H1 (cell line): Measurements from ENCODE around the gene SENP2. TPM values are rescaled to one million over a fixed set of nuclear protein-coding genes. Genes with fewer than 3 reads are reported as not detected.
"Not testable (repeated sequence)": the region's sequence is repeated elsewhere in the genome, so short reads cannot be mapped to it uniquely, and the experiment has no call there.

ENCODE experiments used
- CTCF ChIA-PET: fragments of 300-600 bp; sonication (Branson Sonifier 250); formaldehyde crosslinking; loops from one replicate; lab custom pipeline; 2021; ENCODE audit not compliant: partially characterized antibody; lab: Charles Lee
- POLR2A ChIA-PET: fragments of 300-600 bp; sonication (Branson Sonifier 250); formaldehyde crosslinking; loops from one replicate; lab custom pipeline; 2021; ENCODE audit warnings: inconsistent platforms; ENCODE audit not compliant: partially characterized antibody; lab: Charles Lee
- DNase-seq, 2 experiments: peaks; one replicate each; pipeline versions ENCODE4 v3.0.0 to v3.0.0-alpha.2; 2010 to 2022; ENCODE audit warnings: low spot score in 2 of 2, low read depth in 1 of 2, mixed read lengths in 1 of 2
- FAIRE-seq: peaks from 2 replicates; lab custom pipeline; 2011; peaks lifted over from hg19 to GRCh38; lab: Jason Lieb, UNC
- H2AFZ ChIP-seq: 2 replicates; pipeline ENCODE4 v1.8.1; 2012; ENCODE audit warnings: low read length, inconsistent platforms
- H2AK5ac ChIP-seq: 2 replicates; pipeline ENCODE4 v1.6.1; 2013; ENCODE audit warnings: low read depth, low read length
- H2BK120ac ChIP-seq: replicated peaks from 2 replicates; pipeline ENCODE3; 2013; ENCODE audit warnings: low read depth, low read length, inconsistent platforms
- H2BK12ac ChIP-seq: 2 replicates; pipeline ENCODE4 v1.6.1; 2013; ENCODE audit warnings: low read depth, low read length
- H2BK15ac ChIP-seq: 2 replicates; pipeline ENCODE4 v1.6.1; 2013; ENCODE audit warnings: low read length
- H2BK20ac ChIP-seq: 2 replicates; pipeline ENCODE4 v1.6.1; 2013; ENCODE audit warnings: low read length
- H2BK5ac ChIP-seq: 2 replicates; pipeline ENCODE4 v1.6.1; 2013; ENCODE audit warnings: low read depth, low read length
- H3K14ac ChIP-seq: 2 replicates; pipeline ENCODE4 v1.6.1; 2013; ENCODE audit warnings: inconsistent platforms; ENCODE audit not compliant: insufficient read length
- H3K18ac ChIP-seq: 2 replicates; pipeline ENCODE4 v1.6.1; 2013; ENCODE audit warnings: low read length; ENCODE audit errors: extremely low read depth
- H3K23ac ChIP-seq: 2 replicates; pipeline ENCODE4 v1.6.1; 2013; ENCODE audit warnings: inconsistent platforms; ENCODE audit not compliant: insufficient read length
- H3K23me2 ChIP-seq: 2 replicates; pipeline ENCODE4 v1.6.1; 2013; ENCODE audit warnings: low read depth, low read length
- H3K27ac ChIP-seq: 2 replicates; pipeline ENCODE4 v1.6.1; 2011; ENCODE audit warnings: low read depth, low read length, inconsistent platforms
- H3K27me3 ChIP-seq, 4 experiments: replicated peaks in 1 of 4; 1 replicate in 1 of 4; 2 replicates in 3 of 4; pipeline versions ENCODE4 v1.6.1 to v1.8.1; 2011 to 2013; ENCODE audit warnings: low read length in 3 of 4, mild to moderate bottlenecking in 3 of 4, inconsistent platforms in 2 of 4, mixed read lengths in 2 of 4, moderate library complexity in 1 of 4; ENCODE audit not compliant: control insufficient read depth in 3 of 4, insufficient read depth in 3 of 4; ENCODE audit errors: extremely low read depth in 1 of 4
- H3K36me3 ChIP-seq, 4 experiments: 2 replicates each; pipeline versions ENCODE4 v1.6.1 to v1.8.1; 2011 to 2013; ENCODE audit warnings: mild to moderate bottlenecking in 4 of 4, low read length in 3 of 4, moderate library complexity in 2 of 4, control low read depth in 1 of 4, inconsistent platforms in 1 of 4; ENCODE audit not compliant: insufficient read depth in 4 of 4, control insufficient read depth in 2 of 4
- H3K4ac ChIP-seq: replicated peaks from 2 replicates; pipeline ENCODE3; 2013; ENCODE audit warnings: low read length, low read depth, mixed read lengths, inconsistent platforms; ENCODE audit not compliant: insufficient read length
- H3K4me1 ChIP-seq, 4 experiments: replicated peaks in 1 of 4; 1 replicate in 1 of 4; 2 replicates in 3 of 4; pipeline versions ENCODE4 v1.6.1 to v1.8.1; 2011 to 2013; ENCODE audit warnings: low read length in 3 of 4, inconsistent platforms in 2 of 4, mixed read lengths in 1 of 4; ENCODE audit not compliant: insufficient read depth in 4 of 4, control insufficient read depth in 3 of 4
- H3K4me2 ChIP-seq, 2 experiments: 2 replicates each; pipeline versions ENCODE4 v1.6.1 to v1.8.1; 2011 to 2013; ENCODE audit warnings: low read depth in 2 of 2, low read length in 2 of 2, control low read depth in 1 of 2, inconsistent platforms in 1 of 2, mild to moderate bottlenecking in 1 of 2; ENCODE audit not compliant: insufficient read depth in 1 of 2
- H3K4me3 ChIP-seq, 4 experiments: fragments of 200-600, 300-600 bp in 1 of 4; sonication (generic), shearing (Covaris generic), sonication (Bioruptor Twin) in 1 of 4; 2 replicates each; pipeline versions ENCODE4 v1.5.1 to v1.8.1; 2011 to 2016; ENCODE audit warnings: low read length in 4 of 4, low read depth in 3 of 4, control low read depth in 2 of 4, inconsistent platforms in 2 of 4, mild to moderate bottlenecking in 2 of 4, mixed read lengths in 1 of 4, moderate library complexity in 1 of 4; ENCODE audit not compliant: insufficient read depth in 2 of 4; ENCODE audit errors: extremely low read depth in 1 of 4
- H3K56ac ChIP-seq: replicated peaks from 2 replicates; pipeline ENCODE3; 2013; ENCODE audit warnings: low read depth, mild to moderate bottlenecking, mixed read lengths, low read length, inconsistent platforms; ENCODE audit not compliant: insufficient read length
- H3K79me1 ChIP-seq: 2 replicates; pipeline ENCODE4 v1.6.1; 2013; ENCODE audit warnings: low read depth, low read length, control low read depth
- H3K79me2 ChIP-seq, 2 experiments: 2 replicates each; pipeline versions ENCODE4 v1.6.1 to v1.8.1; 2012 to 2013; ENCODE audit warnings: low read length in 2 of 2, mild to moderate bottlenecking in 2 of 2, inconsistent platforms in 1 of 2; ENCODE audit not compliant: insufficient read depth in 2 of 2, control insufficient read depth in 1 of 2
- H3K9ac ChIP-seq, 4 experiments: replicated peaks in 1 of 4; 1 replicate in 1 of 4; 2 replicates in 3 of 4; pipeline versions ENCODE4 v1.6.1 to v1.8.1; 2011 to 2013; ENCODE audit warnings: low read depth in 3 of 4, low read length in 3 of 4, control low read depth in 2 of 4, mild to moderate bottlenecking in 2 of 4, moderate library complexity in 2 of 4, inconsistent platforms in 1 of 4; ENCODE audit errors: extremely low read depth in 1 of 4
- H3K9me3 ChIP-seq, 2 experiments: 2 replicates each; pipeline versions ENCODE4 v1.6.1 to v1.8.1; 2012 to 2013; ENCODE audit warnings: mild to moderate bottlenecking in 2 of 2, moderate library complexity in 2 of 2, control low read depth in 1 of 2, inconsistent platforms in 1 of 2, low read depth in 1 of 2, low read length in 1 of 2, mixed read lengths in 1 of 2; ENCODE audit not compliant: insufficient read depth in 2 of 2
- H4K20me1 ChIP-seq, 2 experiments: replicated peaks in 1 of 2; 2 replicates each; pipeline versions ENCODE3 to v1.8.1; 2011 to 2013; ENCODE audit warnings: inconsistent platforms in 2 of 2, low read length in 2 of 2, mild to moderate bottlenecking in 1 of 2; ENCODE audit not compliant: insufficient read depth in 2 of 2, control insufficient read depth in 1 of 2
- H4K5ac ChIP-seq: 2 replicates; pipeline ENCODE4 v1.6.1; 2013; ENCODE audit warnings: low read length, low read depth, mixed read lengths, inconsistent platforms; ENCODE audit not compliant: insufficient read length
- H4K8ac ChIP-seq: 2 replicates; pipeline ENCODE4 v1.8.0; 2013; ENCODE audit warnings: mild to moderate bottlenecking, moderate library complexity, low read length, inconsistent platforms; ENCODE audit not compliant: insufficient read depth; ENCODE audit errors: extremely low read depth
- H4K91ac ChIP-seq: replicated peaks from 2 replicates; pipeline ENCODE3; 2013; ENCODE audit warnings: low read length, mixed read lengths, inconsistent platforms; ENCODE audit not compliant: insufficient read length
- WGBS, 2 experiments: shearing (Covaris generic) in 1 of 2; methylation state at CpG; one replicate each; pipeline versions ENCODE4 v1.1.6 to v1.1.7; 2013 to 2015; ENCODE audit warnings: low lambda C conversion rate in 2 of 2, mixed read lengths in 2 of 2, inconsistent platforms in 1 of 2, low coverage in 1 of 2, missing lambda C conversion rate in 1 of 2; ENCODE audit not compliant: insufficient replicate concordance in 2 of 2, insufficient coverage in 1 of 2, insufficient read length in 1 of 2; ENCODE audit errors: extremely low coverage in 1 of 2, missing lambda C conversion rate in 1 of 2; 5-methylcytosine and 5-hydroxymethylcytosine counted together
- polyA plus RNA-seq, 7 experiments: library from polyadenylated mRNA; depleted of rRNA in 3 of 7; stranded (reverse) in 5 of 7; unstranded in 2 of 7; fragments of >200 nt in 5 of 7; fragments of 200-250 nt in 2 of 7; gene quantifications; 1 replicate in 5 of 7; 2 replicates in 1 of 7; 4 replicates in 1 of 7; pipeline versions ENCODE4 v1.2.1 to v1.2.3, GENCODE V29; 2011 to 2013; ENCODE audit warnings: missing spikeins in 2 of 7, mixed read lengths in 2 of 7
- total RNA-seq: library from RNA; stranded (reverse); fragmentation: NEBNext Ultra II Directional; extraction: Animal tissue kit (Norgen Biotek cat#: 25700); gene quantifications from 2 replicates; pipeline ENCODE4 v1.2.1, GENCODE V29; 2021

Gene SENP2
- total and polyA plus RNA-seq, 2 of the 8 experiments (the other 6 are each of a cell fraction or from before 2014, with no cell fraction given) = 25.2 to 69.3 TPM

GRCh38 chr3:185645191-185645590, 59.1 kb downstream of the SENP2 start:
- H3K4me1 ChIP-seq = peaks cover 5 to 20% (median 12%) of the 10 kb centered on the region in 4 experiments
- not testable (repeated sequence) for H3K23me2 ChIP-seq, H3K4ac ChIP-seq, H2BK12ac ChIP-seq, H3K9me3 ChIP-seq, H4K5ac ChIP-seq, H3K79me2 ChIP-seq, H2AFZ ChIP-seq, H3K27me3 ChIP-seq, H3K9ac ChIP-seq, H2BK120ac ChIP-seq, H3K4me3 ChIP-seq, H4K8ac ChIP-seq, H2BK5ac ChIP-seq, H4K20me1 ChIP-seq, DNase-seq, H3K56ac ChIP-seq, H3K18ac ChIP-seq, H4K91ac ChIP-seq, FAIRE-seq, H3K79me1 ChIP-seq, H3K4me2 ChIP-seq, H2BK15ac ChIP-seq, H2AK5ac ChIP-seq, H3K14ac ChIP-seq, H2BK20ac ChIP-seq, H3K27ac ChIP-seq, H3K23ac ChIP-seq
- CTCF ChIA-PET = interaction anchor here (5.9 kb wide), 1 partner anchor 14 kb away, joined by 67 read pairs; no protein-coding TSS in a partner anchor
- H3K36me3 ChIP-seq = peaks cover 4 to 54% (median 18%) of the 10 kb centered on the region in 4 experiments; a peak in 7 of 8 replicates
- 92% methylated on average over 16 of the region's 17 CpGs; no CpG with 5 or more reads in 1 of the 2 experiments for WGBS, 2 experiments
- POLR2A ChIA-PET = interaction anchor here (1.3 to 2.3 kb wide), 3 partner anchors 11 to 15 kb away, joined by 3 to 7 read pairs (median 6); no protein-coding TSS in a partner anchor
